GM23338 (cell line): Measurements from ENCODE around the gene CNGB1. TPM values are rescaled to one million over a fixed set of nuclear protein-coding genes. Genes with fewer than 3 reads are reported as not detected.

ENCODE experiments used
- ATAC-seq: fragments of 200-7000 bp; cut with Tn5 transposase; 3 replicates; pipeline ENCODE4 v1.9.1; 2020
- DNase-seq: peaks from one replicate; pipeline ENCODE4 v3.0.0-alpha.2; 2015; ENCODE audit warnings: low spot score
- H2AFZ ChIP-seq: fragments of 200-600 bp; sonication (generic); 2 replicates; pipeline ENCODE4 v1.8.0; 2016; ENCODE audit warnings: antibody characterized with exemption, mild to moderate bottlenecking, moderate library complexity
- H3F3A ChIP-seq: fragments of 200-600 bp; sonication (generic); replicated peaks from 2 replicates; pipeline ENCODE4 v1.8.0; 2017; ENCODE audit warnings: antibody characterized with exemption, mixed run types, low read depth
- H3K27ac ChIP-seq: fragments of 200-600 bp; sonication (generic); 2 replicates; pipeline ENCODE4 v1.6.1; 2016; ENCODE audit warnings: low read depth
- H3K27me3 ChIP-seq: fragments of 200-600 bp; sonication (generic); 2 replicates; pipeline ENCODE4 v1.8.0; 2016; ENCODE audit warnings: mild to moderate bottlenecking, mixed run types, moderate library complexity; ENCODE audit not compliant: insufficient read depth
- H3K36me3 ChIP-seq: fragments of 200-600 bp; sonication (generic); 2 replicates; pipeline ENCODE4 v1.8.0; 2016; ENCODE audit warnings: mild to moderate bottlenecking; ENCODE audit not compliant: insufficient read depth
- H3K4me1 ChIP-seq: fragments of 200-600 bp; sonication (generic); 2 replicates; pipeline ENCODE4 v1.8.0; 2016; ENCODE audit warnings: mild to moderate bottlenecking, moderate library complexity; ENCODE audit not compliant: insufficient read depth
- H3K4me2 ChIP-seq: fragments of 200-600 bp; sonication (generic); 2 replicates; pipeline ENCODE4 v1.7.1; 2017; ENCODE audit warnings: mixed run types
- H3K4me3 ChIP-seq: fragments of 200-600 bp; sonication (generic); 2 replicates; pipeline ENCODE4 v1.6.1; 2016; ENCODE audit warnings: mixed run types
- H3K79me2 ChIP-seq: fragments of 200-600 bp; sonication (generic); replicated peaks from 2 replicates; pipeline ENCODE4 v1.8.0; 2017; ENCODE audit warnings: mild to moderate bottlenecking; ENCODE audit not compliant: insufficient read depth
- H3K9me2 ChIP-seq: fragments of 200-600 bp; sonication (generic); 2 replicates; pipeline ENCODE4 v1.8.0; 2017; ENCODE audit not compliant: insufficient read depth
- H4K20me1 ChIP-seq: fragments of 200-600 bp; sonication (generic); replicated peaks from 2 replicates; pipeline ENCODE4 v1.8.0; 2017; ENCODE audit warnings: mild to moderate bottlenecking; ENCODE audit not compliant: insufficient read depth
- H3K27ac Mint-ChIP-seq: 2 replicates; pipeline ENCODE4 v1.8.0; 2020; ENCODE audit warnings: inconsistent platforms, mild to moderate bottlenecking, moderate library complexity, mixed read lengths
- H3K27me3 Mint-ChIP-seq: 3 replicates; pipeline ENCODE4 v1.8.0; 2022; ENCODE audit warnings: low read depth, mild to moderate bottlenecking, moderate library complexity, mixed read lengths, inconsistent platforms; ENCODE audit not compliant: insufficient read depth, poor library complexity
- H3K36me3 Mint-ChIP-seq: 3 replicates; pipeline ENCODE4 v1.8.0; 2021; ENCODE audit warnings: low read depth, mild to moderate bottlenecking, inconsistent platforms, moderate library complexity, mixed read lengths
- H3K4me1 Mint-ChIP-seq: 3 replicates; pipeline ENCODE4 v1.8.0; 2020; ENCODE audit warnings: mild to moderate bottlenecking, inconsistent platforms, mixed read lengths
- H3K4me3 Mint-ChIP-seq: 3 replicates; pipeline ENCODE4 v1.8.0; 2021; ENCODE audit warnings: moderate library complexity, mild to moderate bottlenecking, inconsistent platforms, mixed read lengths
- H3K9me3 Mint-ChIP-seq: 3 replicates; pipeline ENCODE4 v1.8.0; 2020; ENCODE audit warnings: moderate library complexity, mild to moderate bottlenecking, inconsistent platforms, mixed read lengths
- CREB1 ChIP-seq: fragments of 250-450 bp; sonication (Bioruptor Pico); IDR thresholded peaks from 2 replicates; pipeline ENCODE4 v1.5.0; 2020; ENCODE audit warnings: low read depth, mild to moderate bottlenecking, moderate library complexity
- EZH2 ChIP-seq: fragments of 200-600 bp; sonication (generic); IDR thresholded peaks from one replicate; pipeline ENCODE4 v1.8.0; 2017; ENCODE audit warnings: antibody characterized with exemption, mild to moderate bottlenecking, low read depth; ENCODE audit not compliant: unreplicated experiment
- EZH2phosphoT487 ChIP-seq: fragments of 200-600 bp; sonication (generic); IDR thresholded peaks from one replicate; pipeline ENCODE4 v1.8.1; 2018; ENCODE audit warnings: antibody characterized with exemption; ENCODE audit not compliant: unreplicated experiment
- JUNB ChIP-seq: IDR thresholded peaks from one replicate; pipeline ENCODE4 v1.6.1; 2016; ENCODE audit warnings: antibody characterized with exemption; ENCODE audit not compliant: unreplicated experiment
- NANOG ChIP-seq: IDR thresholded peaks from 2 replicates; pipeline ENCODE4 v1.6.1; 2016; ENCODE audit warnings: antibody characterized with exemption, borderline replicate concordance
- POLR2AphosphoS5 ChIP-seq: IDR thresholded peaks from 2 replicates; pipeline ENCODE4 v1.6.1; 2016; ENCODE audit warnings: antibody characterized with exemption, low read depth
- STAT1 ChIP-seq: IDR thresholded peaks from one replicate; pipeline ENCODE4 v1.6.1; 2016; ENCODE audit warnings: antibody characterized with exemption; ENCODE audit not compliant: unreplicated experiment
- ZNF114 ChIP-seq: fragments of 250-450 bp; sonication (Bioruptor Pico); IDR thresholded peaks from 2 replicates; pipeline ENCODE4 v1.5.0; 2020; ENCODE audit warnings: mild to moderate bottlenecking, moderate library complexity
- ZNF331 ChIP-seq: fragments of 250-450 bp; sonication (Bioruptor Pico); IDR thresholded peaks from 2 replicates; pipeline ENCODE4 v1.5.0; 2020; ENCODE audit warnings: low read depth, mild to moderate bottlenecking, moderate library complexity
- polyA plus RNA-seq: library from polyadenylated mRNA; unstranded; fragments of >200 nt; fragmentation: Nextera tagmentation; extraction: Ambion mirVana; gene quantifications from 2 replicates; pipeline ENCODE4 v1.2.1, GENCODE V29; 2016
- total RNA-seq: library from RNA; depleted of rRNA; stranded (reverse); fragments of >200 nt; shearing (Covaris generic); gene quantifications from 2 replicates; pipeline ENCODE4 v1.2.3, GENCODE V29; 2014
- TF ChIP-seq, protein P1 (sequence below): fragments of 250-450 bp; sonication (Bioruptor Pico); IDR thresholded peaks from 2 replicates; pipeline ENCODE4 v1.5.0; 2020; ENCODE audit warnings: mild to moderate bottlenecking, moderate library complexity
- TF ChIP-seq, protein P2 (sequence below): IDR thresholded peaks from one replicate; pipeline ENCODE4 v1.6.1; 2018; ENCODE audit warnings: antibody characterized with exemption; ENCODE audit not compliant: unreplicated experiment
- TF ChIP-seq, protein P3 (sequence below): IDR thresholded peaks from 2 replicates; pipeline ENCODE4 v1.6.1; 2016; ENCODE audit warnings: antibody characterized with exemption
- TF ChIP-seq, protein P4 (sequence below), 2 experiments: fragments of 200-600 bp in 1 of 2; sonication (generic) in 1 of 2; conservative IDR thresholded peaks; 2 replicates each; pipeline versions ENCODE4 v1.5.1 to v1.6.1; 2016 to 2017; ENCODE audit warnings: antibody characterized with exemption in 2 of 2, low read depth in 2 of 2, mild to moderate bottlenecking in 2 of 2, moderate library complexity in 1 of 2

Gene CNGB1
- total and polyA plus RNA-seq, 2 experiments from 2014 or later = not detected

DNA sequence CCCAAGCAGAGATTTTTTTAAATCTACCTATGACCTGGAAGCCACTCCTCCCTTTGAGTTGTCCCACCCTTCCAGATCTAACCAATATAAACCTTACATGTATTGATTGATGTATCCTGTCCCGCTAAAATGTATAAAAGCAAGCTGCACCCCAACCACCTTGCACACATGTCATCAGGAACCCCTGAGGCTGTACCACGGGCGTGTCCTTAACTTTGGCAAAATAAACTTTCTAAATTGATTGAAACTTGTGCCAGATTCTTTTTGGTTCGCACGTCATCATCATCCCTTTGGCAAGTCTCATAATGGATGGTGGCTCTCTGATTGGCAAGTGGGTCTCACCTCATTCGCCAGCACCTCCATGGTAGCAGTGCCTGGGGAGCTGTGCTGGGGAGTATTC is 60.2 kb downstream of the CNGB1 start:
- peaks cover 12% of the 10 kb centered on the region for H3K27me3 Mint-ChIP-seq
- no peak overlapping the region for H3K4me3 Mint-ChIP-seq
- no peak for TF ChIP-seq ZNF114 (CRISPR knock-in tag)
- TF ChIP-seq, protein P1, sequence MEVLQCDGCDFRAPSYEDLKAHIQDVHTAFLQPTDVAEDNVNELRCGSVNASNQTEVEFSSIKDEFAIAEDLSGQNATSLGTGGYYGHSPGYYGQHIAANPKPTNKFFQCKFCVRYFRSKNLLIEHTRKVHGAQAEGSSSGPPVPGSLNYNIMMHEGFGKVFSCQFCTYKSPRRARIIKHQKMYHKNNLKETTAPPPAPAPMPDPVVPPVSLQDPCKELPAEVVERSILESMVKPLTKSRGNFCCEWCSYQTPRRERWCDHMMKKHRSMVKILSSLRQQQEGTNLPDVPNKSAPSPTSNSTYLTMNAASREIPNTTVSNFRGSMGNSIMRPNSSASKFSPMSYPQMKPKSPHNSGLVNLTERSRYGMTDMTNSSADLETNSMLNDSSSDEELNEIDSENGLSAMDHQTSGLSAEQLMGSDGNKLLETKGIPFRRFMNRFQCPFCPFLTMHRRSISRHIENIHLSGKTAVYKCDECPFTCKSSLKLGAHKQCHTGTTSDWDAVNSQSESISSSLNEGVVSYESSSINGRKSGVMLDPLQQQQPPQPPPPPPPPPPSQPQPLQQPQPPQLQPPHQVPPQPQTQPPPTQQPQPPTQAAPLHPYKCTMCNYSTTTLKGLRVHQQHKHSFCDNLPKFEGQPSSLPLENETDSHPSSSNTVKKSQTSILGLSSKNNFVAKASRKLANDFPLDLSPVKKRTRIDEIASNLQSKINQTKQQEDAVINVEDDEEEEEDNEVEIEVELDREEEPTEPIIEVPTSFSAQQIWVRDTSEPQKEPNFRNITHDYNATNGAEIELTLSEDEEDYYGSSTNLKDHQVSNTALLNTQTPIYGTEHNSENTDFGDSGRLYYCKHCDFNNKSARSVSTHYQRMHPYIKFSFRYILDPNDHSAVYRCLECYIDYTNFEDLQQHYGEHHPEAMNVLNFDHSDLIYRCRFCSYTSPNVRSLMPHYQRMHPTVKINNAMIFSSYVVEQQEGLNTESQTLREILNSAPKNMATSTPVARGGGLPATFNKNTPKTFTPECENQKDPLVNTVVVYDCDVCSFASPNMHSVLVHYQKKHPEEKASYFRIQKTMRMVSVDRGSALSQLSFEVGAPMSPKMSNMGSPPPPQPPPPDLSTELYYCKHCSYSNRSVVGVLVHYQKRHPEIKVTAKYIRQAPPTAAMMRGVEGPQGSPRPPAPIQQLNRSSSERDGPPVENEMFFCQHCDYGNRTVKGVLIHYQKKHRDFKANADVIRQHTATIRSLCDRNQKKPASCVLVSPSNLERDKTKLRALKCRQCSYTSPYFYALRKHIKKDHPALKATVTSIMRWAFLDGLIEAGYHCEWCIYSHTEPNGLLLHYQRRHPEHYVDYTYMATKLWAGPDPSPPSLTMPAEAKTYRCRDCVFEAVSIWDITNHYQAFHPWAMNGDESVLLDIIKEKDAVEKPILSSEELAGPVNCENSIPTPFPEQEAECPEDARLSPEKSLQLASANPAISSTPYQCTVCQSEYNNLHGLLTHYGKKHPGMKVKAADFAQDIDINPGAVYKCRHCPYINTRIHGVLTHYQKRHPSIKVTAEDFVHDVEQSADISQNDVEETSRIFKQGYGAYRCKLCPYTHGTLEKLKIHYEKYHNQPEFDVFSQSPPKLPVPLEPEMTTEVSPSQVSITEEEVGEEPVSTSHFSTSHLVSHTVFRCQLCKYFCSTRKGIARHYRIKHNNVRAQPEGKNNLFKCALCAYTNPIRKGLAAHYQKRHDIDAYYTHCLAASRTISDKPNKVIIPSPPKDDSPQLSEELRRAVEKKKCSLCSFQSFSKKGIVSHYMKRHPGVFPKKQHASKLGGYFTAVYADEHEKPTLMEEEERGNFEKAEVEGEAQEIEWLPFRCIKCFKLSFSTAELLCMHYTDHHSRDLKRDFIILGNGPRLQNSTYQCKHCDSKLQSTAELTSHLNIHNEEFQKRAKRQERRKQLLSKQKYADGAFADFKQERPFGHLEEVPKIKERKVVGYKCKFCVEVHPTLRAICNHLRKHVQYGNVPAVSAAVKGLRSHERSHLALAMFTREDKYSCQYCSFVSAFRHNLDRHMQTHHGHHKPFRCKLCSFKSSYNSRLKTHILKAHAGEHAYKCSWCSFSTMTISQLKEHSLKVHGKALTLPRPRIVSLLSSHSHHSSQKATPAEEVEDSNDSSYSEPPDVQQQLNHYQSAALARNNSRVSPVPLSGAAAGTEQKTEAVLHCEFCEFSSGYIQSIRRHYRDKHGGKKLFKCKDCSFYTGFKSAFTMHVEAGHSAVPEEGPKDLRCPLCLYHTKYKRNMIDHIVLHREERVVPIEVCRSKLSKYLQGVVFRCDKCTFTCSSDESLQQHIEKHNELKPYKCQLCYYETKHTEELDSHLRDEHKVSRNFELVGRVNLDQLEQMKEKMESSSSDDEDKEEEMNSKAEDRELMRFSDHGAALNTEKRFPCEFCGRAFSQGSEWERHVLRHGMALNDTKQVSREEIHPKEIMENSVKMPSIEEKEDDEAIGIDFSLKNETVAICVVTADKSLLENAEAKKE (CRISPR knock-in tag) = no peak
- TF ChIP-seq, protein P2, sequence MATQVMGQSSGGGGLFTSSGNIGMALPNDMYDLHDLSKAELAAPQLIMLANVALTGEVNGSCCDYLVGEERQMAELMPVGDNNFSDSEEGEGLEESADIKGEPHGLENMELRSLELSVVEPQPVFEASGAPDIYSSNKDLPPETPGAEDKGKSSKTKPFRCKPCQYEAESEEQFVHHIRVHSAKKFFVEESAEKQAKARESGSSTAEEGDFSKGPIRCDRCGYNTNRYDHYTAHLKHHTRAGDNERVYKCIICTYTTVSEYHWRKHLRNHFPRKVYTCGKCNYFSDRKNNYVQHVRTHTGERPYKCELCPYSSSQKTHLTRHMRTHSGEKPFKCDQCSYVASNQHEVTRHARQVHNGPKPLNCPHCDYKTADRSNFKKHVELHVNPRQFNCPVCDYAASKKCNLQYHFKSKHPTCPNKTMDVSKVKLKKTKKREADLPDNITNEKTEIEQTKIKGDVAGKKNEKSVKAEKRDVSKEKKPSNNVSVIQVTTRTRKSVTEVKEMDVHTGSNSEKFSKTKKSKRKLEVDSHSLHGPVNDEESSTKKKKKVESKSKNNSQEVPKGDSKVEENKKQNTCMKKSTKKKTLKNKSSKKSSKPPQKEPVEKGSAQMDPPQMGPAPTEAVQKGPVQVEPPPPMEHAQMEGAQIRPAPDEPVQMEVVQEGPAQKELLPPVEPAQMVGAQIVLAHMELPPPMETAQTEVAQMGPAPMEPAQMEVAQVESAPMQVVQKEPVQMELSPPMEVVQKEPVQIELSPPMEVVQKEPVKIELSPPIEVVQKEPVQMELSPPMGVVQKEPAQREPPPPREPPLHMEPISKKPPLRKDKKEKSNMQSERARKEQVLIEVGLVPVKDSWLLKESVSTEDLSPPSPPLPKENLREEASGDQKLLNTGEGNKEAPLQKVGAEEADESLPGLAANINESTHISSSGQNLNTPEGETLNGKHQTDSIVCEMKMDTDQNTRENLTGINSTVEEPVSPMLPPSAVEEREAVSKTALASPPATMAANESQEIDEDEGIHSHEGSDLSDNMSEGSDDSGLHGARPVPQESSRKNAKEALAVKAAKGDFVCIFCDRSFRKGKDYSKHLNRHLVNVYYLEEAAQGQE = no peak
- TF ChIP-seq POLR2AphosphoS5 = no peak
- TF ChIP-seq ZNF331 (CRISPR knock-in tag) = no peak
- TF ChIP-seq EZH2phosphoT487 = no peak
- TF ChIP-seq, protein P3, sequence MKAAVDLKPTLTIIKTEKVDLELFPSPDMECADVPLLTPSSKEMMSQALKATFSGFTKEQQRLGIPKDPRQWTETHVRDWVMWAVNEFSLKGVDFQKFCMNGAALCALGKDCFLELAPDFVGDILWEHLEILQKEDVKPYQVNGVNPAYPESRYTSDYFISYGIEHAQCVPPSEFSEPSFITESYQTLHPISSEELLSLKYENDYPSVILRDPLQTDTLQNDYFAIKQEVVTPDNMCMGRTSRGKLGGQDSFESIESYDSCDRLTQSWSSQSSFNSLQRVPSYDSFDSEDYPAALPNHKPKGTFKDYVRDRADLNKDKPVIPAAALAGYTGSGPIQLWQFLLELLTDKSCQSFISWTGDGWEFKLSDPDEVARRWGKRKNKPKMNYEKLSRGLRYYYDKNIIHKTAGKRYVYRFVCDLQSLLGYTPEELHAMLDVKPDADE = no peak
- no peak for TF ChIP-seq CREB1 (CRISPR knock-in tag)
- TF ChIP-seq, protein P4, sequence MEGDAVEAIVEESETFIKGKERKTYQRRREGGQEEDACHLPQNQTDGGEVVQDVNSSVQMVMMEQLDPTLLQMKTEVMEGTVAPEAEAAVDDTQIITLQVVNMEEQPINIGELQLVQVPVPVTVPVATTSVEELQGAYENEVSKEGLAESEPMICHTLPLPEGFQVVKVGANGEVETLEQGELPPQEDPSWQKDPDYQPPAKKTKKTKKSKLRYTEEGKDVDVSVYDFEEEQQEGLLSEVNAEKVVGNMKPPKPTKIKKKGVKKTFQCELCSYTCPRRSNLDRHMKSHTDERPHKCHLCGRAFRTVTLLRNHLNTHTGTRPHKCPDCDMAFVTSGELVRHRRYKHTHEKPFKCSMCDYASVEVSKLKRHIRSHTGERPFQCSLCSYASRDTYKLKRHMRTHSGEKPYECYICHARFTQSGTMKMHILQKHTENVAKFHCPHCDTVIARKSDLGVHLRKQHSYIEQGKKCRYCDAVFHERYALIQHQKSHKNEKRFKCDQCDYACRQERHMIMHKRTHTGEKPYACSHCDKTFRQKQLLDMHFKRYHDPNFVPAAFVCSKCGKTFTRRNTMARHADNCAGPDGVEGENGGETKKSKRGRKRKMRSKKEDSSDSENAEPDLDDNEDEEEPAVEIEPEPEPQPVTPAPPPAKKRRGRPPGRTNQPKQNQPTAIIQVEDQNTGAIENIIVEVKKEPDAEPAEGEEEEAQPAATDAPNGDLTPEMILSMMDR (conservative IDR thresholded peaks at IDR 0.05; ENCODE audit: low read depth in 2 of 2) = no peak
- TF ChIP-seq JUNB = no peak
- no peak for TF ChIP-seq STAT1
- no peak for TF ChIP-seq EZH2
- TF ChIP-seq NANOG = no peak
- DNase-seq = no peak
- Histone ChIP-seq H3K79me2 (no peaks in the 10 kb centered on the region), H4K20me1 (no peaks in the 10 kb centered on the region), H3F3A (no peaks in the 10 kb centered on the region), H3K27me3 (no peaks in the 10 kb centered on the region), H3K27ac (no peak overlapping the region), H3K4me1 (no peaks in the 10 kb centered on the region; the same call in 1 of the 2 replicates), H3K4me3 (no peak overlapping the region), H2AFZ (no peak overlapping the region), H3K9me2 (no peaks in the 10 kb centered on the region), H3K4me2 (no peak overlapping the region), H3K36me3 (no peaks in the 10 kb centered on the region)
- ATAC-seq = no peak
- no peaks in the 10 kb centered on the region for H3K9me3 Mint-ChIP-seq
- H3K36me3 Mint-ChIP-seq = no peaks in the 10 kb centered on the region
- no peak overlapping the region for H3K27ac Mint-ChIP-seq
- H3K4me1 Mint-ChIP-seq = peaks cover 22% of the 10 kb centered on the region
